Frontal cortex (tissue), 4 donors: ENCODE results near the gene MTUS2. TPM values are rescaled to one million over a fixed set of nuclear protein-coding genes. Genes with fewer than 3 reads are reported as not detected.

Experiments used
- DNase-seq, 2 donors: peaks; one replicate each; pipeline ENCODE4 v3.0.0; 2012; ENCODE audit warnings: low spot score in 2 of 2
- FAIRE-seq: peaks from 2 replicates; lab custom pipeline; 2012; peaks lifted over from hg19 to GRCh38; lab: Jason Lieb, UNC
- total RNA-seq: library from RNA; depleted of rRNA; stranded (reverse); fragments of >200 nt; gene quantifications from one replicate; pipeline ENCODE4 v1.2.3, GENCODE V29; 2014
- donor health status: control.
- donor health status: control.
- donor health status: control.

MTUS2 gene
- total RNA-seq, 1 donor from 2014 or later, result 7.3 TPM

- FAIRE-seq (no peak), DNase-seq (no peak)
Observed at GRCh38 chr13:28854657-28855056, 34.5 kb downstream of the MTUS2 start.

GRCh38 chr13:28856287-28856686, 36.1 kb downstream of the MTUS2 start:
- DNase-seq (no peak), FAIRE-seq (no peak)

- FAIRE-seq (no peak), DNase-seq (no peak)
Observed at GRCh38 chr13:28859069-28859468, 38.9 kb downstream of the MTUS2 start.

- DNase-seq (no peak), FAIRE-seq (no peak)
Observed at GRCh38 chr13:28859717-28860116, 39.6 kb downstream of the MTUS2 start.

- FAIRE-seq (no peak), DNase-seq (no peak)
Observed at GRCh38 chr13:28864544-28864943, 44.4 kb downstream of the MTUS2 start.

GRCh38 chr13:28865149-28865744, 45.1 kb downstream of the MTUS2 start:
- DNase-seq (no peak), FAIRE-seq (no peak)

GRCh38 chr13:28865951-28866350, 45.8 kb downstream of the MTUS2 start:
- FAIRE-seq (no peak), DNase-seq (no peak)

- DNase-seq, result no peak
- no peak for FAIRE-seq
Observed at GRCh38 chr13:28866932-28867331, 46.8 kb downstream of the MTUS2 start.

- DNase-seq, result no peak
- FAIRE-seq, result no peak
Observed at GRCh38 chr13:28867564-28867963, 47.4 kb downstream of the MTUS2 start.

- no peak for FAIRE-seq
Observed at GRCh38 chr13:28872427-28873176, 52.5 kb downstream of the MTUS2 start.

GRCh38 chr13:28875846-28876615, 55.9 kb downstream of the MTUS2 start:
- FAIRE-seq (no peak), DNase-seq (no peak)

More at GRCh38 chr13:28872427-28873176, 52.5 kb downstream of the MTUS2 start:
- no peak for DNase-seq

GRCh38 chr13:28877408-28877807, 57.3 kb downstream of the MTUS2 start:
- no peak for FAIRE-seq
- DNase-seq, result no peak

- no peak for DNase-seq
- no peak for FAIRE-seq
Observed at GRCh38 chr13:28885181-28885580, 65.0 kb downstream of the MTUS2 start.

- no peak for DNase-seq
- no peak for FAIRE-seq
Observed at GRCh38 chr13:28889086-28889732, 69.1 kb downstream of the MTUS2 start.

- DNase-seq (no peak), FAIRE-seq (no peak)
Observed at GRCh38 chr13:28890712-28891111, 70.6 kb downstream of the MTUS2 start.

GRCh38 chr13:28918030-28918429, 97.9 kb downstream of the MTUS2 start:
- DNase-seq, result no peak
- no peak for FAIRE-seq

GRCh38 chr13:28922341-28922740, 102.2 kb downstream of the MTUS2 start:
- FAIRE-seq, result no peak

GRCh38 chr13:28935104-28935503, 115.0 kb downstream of the MTUS2 start:
- DNase-seq (no peak), FAIRE-seq (no peak)

More at GRCh38 chr13:28922341-28922740, 102.2 kb downstream of the MTUS2 start:
- DNase-seq, result no peak

- DNase-seq (no peak), FAIRE-seq (no peak)
Observed at GRCh38 chr13:28942906-28943305, 122.8 kb downstream of the MTUS2 start.

GRCh38 chr13:28953714-28954418, 133.7 kb downstream of the MTUS2 start:
- no peak for FAIRE-seq
- DNase-seq, result no peak
